ENCODE data around the gene OBSCN. TPM values are rescaled to one million over a fixed set of nuclear protein-coding genes. Genes with fewer than 3 reads are reported as not detected.
A peak's percentile ranks its signal among the peaks of the same experiment; 100 is the strongest.

Gene OBSCN
- total RNA-seq, 2 experiments from 2014 or later: 80.8 to 82.2 TPM

GRCh38 chr1:228369608-228370438 is 162.0 kb downstream of the OBSCN start:
- Histone ChIP-seq H3K4me1 (ENCODE audit: insufficient read depth, low read length) (no peaks in the 10 kb centered on the region), H3K36me3 (ENCODE audit: insufficient read depth, low read length) (no peaks in the 10 kb centered on the region), H3K9me3 (ENCODE audit: control insufficient read depth in 1 of 2, insufficient read depth in 1 of 2, low read length in 2 of 2) (peaks cover 0 to 6% of the 10 kb centered on the region in 2 experiments), H3K4me3 (ENCODE audit: low read length) (no peak overlapping the region), H3K27me3 (ENCODE audit: control insufficient read depth in 1 of 2, insufficient read depth in 2 of 2, low read length in 2 of 2) (no peaks in the 10 kb centered on the region), H3K27ac (ENCODE audit: low read depth in 1 of 2, low read length in 2 of 2) (no peak overlapping the region)
- H3K27ac Mint-ChIP-seq: no peak overlapping the region
- CTCF ChIA-PET: no interaction called here
- intact Hi-C loops (cut with DNase I, micrococcal nuclease): no loop called here
- no peaks in the 10 kb centered on the region for H3K27me3 Mint-ChIP-seq
- H3K4me3 Mint-ChIP-seq: no peak overlapping the region
- H3K36me3 Mint-ChIP-seq (ENCODE audit: low read depth): no peaks in the 10 kb centered on the region
- no peak for ATAC-seq (ENCODE audit: poor library complexity)
- H3K9me3 Mint-ChIP-seq: no peaks in the 10 kb centered on the region
- TF ChIP-seq, protein P1, sequence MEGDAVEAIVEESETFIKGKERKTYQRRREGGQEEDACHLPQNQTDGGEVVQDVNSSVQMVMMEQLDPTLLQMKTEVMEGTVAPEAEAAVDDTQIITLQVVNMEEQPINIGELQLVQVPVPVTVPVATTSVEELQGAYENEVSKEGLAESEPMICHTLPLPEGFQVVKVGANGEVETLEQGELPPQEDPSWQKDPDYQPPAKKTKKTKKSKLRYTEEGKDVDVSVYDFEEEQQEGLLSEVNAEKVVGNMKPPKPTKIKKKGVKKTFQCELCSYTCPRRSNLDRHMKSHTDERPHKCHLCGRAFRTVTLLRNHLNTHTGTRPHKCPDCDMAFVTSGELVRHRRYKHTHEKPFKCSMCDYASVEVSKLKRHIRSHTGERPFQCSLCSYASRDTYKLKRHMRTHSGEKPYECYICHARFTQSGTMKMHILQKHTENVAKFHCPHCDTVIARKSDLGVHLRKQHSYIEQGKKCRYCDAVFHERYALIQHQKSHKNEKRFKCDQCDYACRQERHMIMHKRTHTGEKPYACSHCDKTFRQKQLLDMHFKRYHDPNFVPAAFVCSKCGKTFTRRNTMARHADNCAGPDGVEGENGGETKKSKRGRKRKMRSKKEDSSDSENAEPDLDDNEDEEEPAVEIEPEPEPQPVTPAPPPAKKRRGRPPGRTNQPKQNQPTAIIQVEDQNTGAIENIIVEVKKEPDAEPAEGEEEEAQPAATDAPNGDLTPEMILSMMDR (IDR thresholded peaks at IDR 0.05): no peak
- POLR2A ChIA-PET: no interaction called here
- no peaks in the 10 kb centered on the region for H3K4me1 Mint-ChIP-seq (ENCODE audit: low read depth)
- DNase-seq: no peak

DNA sequence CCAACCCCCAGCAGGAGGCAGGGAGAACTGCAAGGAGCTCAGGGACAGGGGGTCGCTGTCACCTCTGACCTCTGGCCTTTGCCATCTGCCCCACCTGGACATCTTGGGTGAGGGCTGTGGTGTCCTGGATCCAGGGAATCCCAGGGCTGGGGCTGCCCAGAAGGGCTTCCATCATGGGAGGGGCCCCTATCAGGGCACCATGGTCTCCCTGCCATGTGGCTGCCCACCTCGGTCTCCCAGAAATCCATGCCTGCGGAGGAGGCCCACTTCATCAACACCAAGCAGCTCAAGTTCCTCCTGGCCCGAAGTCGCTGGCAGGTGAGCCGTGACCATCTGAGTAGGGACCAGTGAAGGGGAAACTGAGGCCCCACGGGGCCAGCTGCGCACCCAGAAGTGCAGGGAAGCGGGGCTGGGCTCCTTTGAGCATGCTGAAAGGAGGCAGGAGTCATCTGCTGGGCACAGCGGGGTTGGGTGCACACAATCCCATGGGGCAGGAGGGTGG is 162.6 kb downstream of the OBSCN start:
- Mint-ChIP-seq H3K4me1 (ENCODE audit: low read depth) (no peaks in the 10 kb centered on the region), H3K36me3 (ENCODE audit: low read depth) (no peaks in the 10 kb centered on the region), H3K4me3 (no peak overlapping the region), H3K27ac (no peak overlapping the region), H3K9me3 (no peaks in the 10 kb centered on the region), H3K27me3 (no peaks in the 10 kb centered on the region)
- peaks cover 0 to 6% of the 10 kb centered on the region in 2 experiments for H3K9me3 ChIP-seq (ENCODE audit: control insufficient read depth in 1 of 2, insufficient read depth in 1 of 2, low read length in 2 of 2)
- no peaks in the 10 kb centered on the region for H3K27me3 ChIP-seq (ENCODE audit: control insufficient read depth in 1 of 2, insufficient read depth in 2 of 2, low read length in 2 of 2)
- ATAC-seq (ENCODE audit: poor library complexity): no peak
- no peaks in the 10 kb centered on the region for H3K36me3 ChIP-seq (ENCODE audit: insufficient read depth, low read length)
- ChIA-PET POLR2A (no interaction called here), CTCF (no interaction called here)
- no peak overlapping the region for H3K4me3 ChIP-seq (ENCODE audit: low read length)
- H3K27ac ChIP-seq (ENCODE audit: low read depth in 1 of 2, low read length in 2 of 2): no peak overlapping the region
- no peaks in the 10 kb centered on the region for H3K4me1 ChIP-seq (ENCODE audit: insufficient read depth, low read length)
- intact Hi-C loops (cut with DNase I, micrococcal nuclease): no loop called here
- TF ChIP-seq, protein P1 (IDR thresholded peaks at IDR 0.05): no peak
- no peak for DNase-seq

DNA sequence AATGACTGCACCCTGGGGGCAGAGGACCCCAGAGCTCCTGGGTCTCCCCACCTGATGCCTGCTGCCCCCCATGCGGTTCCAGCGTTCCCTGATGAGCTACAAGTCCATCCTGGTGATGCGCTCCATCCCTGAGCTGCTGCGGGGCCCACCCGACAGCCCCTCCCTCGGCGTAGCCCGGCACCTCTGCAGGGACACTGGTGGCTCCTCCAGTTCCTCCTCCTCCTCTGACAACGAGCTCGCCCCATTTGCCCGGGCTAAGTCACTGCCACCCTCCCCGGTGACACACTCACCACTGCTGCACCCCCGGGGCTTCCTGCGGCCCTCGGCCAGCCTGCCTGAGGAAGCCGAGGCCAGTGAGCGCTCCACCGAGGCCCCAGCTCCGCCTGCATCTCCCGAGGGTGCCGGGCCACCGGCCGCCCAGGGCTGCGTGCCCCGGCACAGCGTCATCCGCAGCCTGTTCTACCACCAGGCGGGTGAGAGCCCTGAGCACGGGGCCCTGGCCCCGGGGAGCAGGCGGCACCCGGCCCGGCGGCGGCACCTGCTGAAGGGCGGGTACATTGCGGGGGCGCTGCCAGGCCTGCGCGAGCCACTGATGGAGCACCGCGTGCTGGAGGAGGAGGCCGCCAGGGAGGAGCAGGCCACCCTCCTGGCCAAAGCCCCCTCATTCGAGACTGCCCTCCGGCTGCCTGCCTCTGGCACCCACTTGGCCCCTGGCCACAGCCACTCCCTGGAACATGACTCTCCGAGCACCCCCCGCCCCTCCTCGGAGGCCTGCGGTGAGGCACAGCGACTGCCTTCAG is 163.3 kb downstream of the OBSCN start:
- Histone ChIP-seq H3K9me3 (ENCODE audit: control insufficient read depth in 1 of 2, insufficient read depth in 1 of 2, low read length in 2 of 2) (peaks cover 0 to 6% of the 10 kb centered on the region in 2 experiments), H3K4me1 (ENCODE audit: insufficient read depth, low read length) (no peaks in the 10 kb centered on the region), H3K4me3 (ENCODE audit: low read length) (no peak overlapping the region), H3K27ac (ENCODE audit: low read depth in 1 of 2, low read length in 2 of 2) (no peak overlapping the region), H3K27me3 (ENCODE audit: control insufficient read depth in 1 of 2, insufficient read depth in 2 of 2, low read length in 2 of 2) (no peaks in the 10 kb centered on the region), H3K36me3 (ENCODE audit: insufficient read depth, low read length) (no peaks in the 10 kb centered on the region)
- ChIA-PET POLR2A (no interaction called here), CTCF (no interaction called here)
- intact Hi-C loops (cut with DNase I, micrococcal nuclease): no loop called here
- ATAC-seq (ENCODE audit: poor library complexity) (no peak), DNase-seq (peak in 1 of 14 experiments; percentile 6)
- no peaks in the 10 kb centered on the region for H3K4me1 Mint-ChIP-seq (ENCODE audit: low read depth)
- peaks cover 2% of the 10 kb centered on the region for H3K36me3 Mint-ChIP-seq (ENCODE audit: low read depth)
- no peak overlapping the region for H3K27ac Mint-ChIP-seq
- no peak overlapping the region for H3K4me3 Mint-ChIP-seq
- no peaks in the 10 kb centered on the region for H3K9me3 Mint-ChIP-seq
- no peaks in the 10 kb centered on the region for H3K27me3 Mint-ChIP-seq
- TF ChIP-seq, protein P1 (IDR thresholded peaks at IDR 0.05): no peak
